IMR-90 (cell line): Measurements from ENCODE around the gene FAM217A. TPM values are rescaled to one million over a fixed set of nuclear protein-coding genes. Genes with fewer than 3 reads are reported as not detected.

ENCODE experiments used
- ATAC-seq: fragments of 200-7000 bp; cut with Tn5 transposase; 2 replicates; pipeline ENCODE4 v1.9.1; 2020; ENCODE audit warnings: low read depth, mild to moderate bottlenecking, moderate library complexity
- BruUV-seq: library from RNA; stranded (reverse); fragments of 400-500 nt; replicated peaks from 2 replicates; lab custom pipeline; 2021; lab: Mats Ljungman, UMichigan
- CTCF ChIA-PET: fragments of 300-600 bp; formaldehyde crosslinking; extraction: SDS; loops from one replicate; lab custom pipeline; 2021; ENCODE audit warnings: antibody characterized with exemption; lab: Yijun Ruan, JAX
- POLR2A ChIA-PET: fragments of 300-600 bp; sonication (Branson Sonifier 250); formaldehyde crosslinking; loops from one replicate; lab custom pipeline; 2022; ENCODE audit warnings: antibody characterized with exemption; ENCODE audit not compliant: unreplicated experiment; lab: Charles Lee
- DNase-seq: peaks from one replicate; pipeline ENCODE4 v3.0.0; 2013
- H2AFZ ChIP-seq: replicated peaks from 2 replicates; pipeline ENCODE3; 2013; ENCODE audit warnings: low read length, mild to moderate bottlenecking; ENCODE audit not compliant: poor library complexity
- H2AK5ac ChIP-seq: 2 replicates; pipeline ENCODE4 v1.6.1; 2013; ENCODE audit warnings: low read depth, low read length, inconsistent platforms
- H2AK9ac ChIP-seq: replicated peaks from 2 replicates; pipeline ENCODE3; 2013; ENCODE audit warnings: mild to moderate bottlenecking, low read depth, low read length, moderate library complexity; ENCODE audit not compliant: poor library complexity
- H2BK120ac ChIP-seq: 2 replicates; pipeline ENCODE4 v1.6.1; 2013; ENCODE audit warnings: low read depth, low read length, inconsistent platforms
- H2BK15ac ChIP-seq: 3 replicates; pipeline ENCODE4 v1.6.1; 2013; ENCODE audit warnings: low read depth, low read length, inconsistent platforms
- H2BK20ac ChIP-seq: 2 replicates; pipeline ENCODE4 v1.6.1; 2013; ENCODE audit warnings: low read depth, mild to moderate bottlenecking, inconsistent platforms, low read length, moderate library complexity
- H2BK5ac ChIP-seq: 2 replicates; pipeline ENCODE4 v1.6.1; 2013; ENCODE audit warnings: mild to moderate bottlenecking, low read depth, low read length, inconsistent platforms; ENCODE audit not compliant: poor library complexity, severe bottlenecking
- H3K14ac ChIP-seq: replicated peaks from 2 replicates; pipeline ENCODE4 v1.6.1; 2013; ENCODE audit warnings: low read depth, low read length, inconsistent platforms
- H3K18ac ChIP-seq: 2 replicates; pipeline ENCODE4 v1.6.1; 2013; ENCODE audit warnings: low read depth, low read length, control low read depth
- H3K23ac ChIP-seq: 2 replicates; pipeline ENCODE4 v1.6.1; 2013; ENCODE audit warnings: low read depth, low read length, inconsistent platforms
- H3K27ac ChIP-seq: 2 replicates; pipeline ENCODE4 v1.5.1; 2013; ENCODE audit warnings: mild to moderate bottlenecking, control low read depth, low read length; ENCODE audit not compliant: insufficient read depth
- H3K27me3 ChIP-seq: 2 replicates; pipeline ENCODE4 v1.6.1; 2013; ENCODE audit warnings: low read length; ENCODE audit not compliant: control insufficient read depth, insufficient read depth
- H3K36me3 ChIP-seq: 2 replicates; pipeline ENCODE4 v1.6.1; 2013; ENCODE audit warnings: low read length, mixed read lengths; ENCODE audit not compliant: control insufficient read depth, insufficient read depth
- H3K4ac ChIP-seq: 2 replicates; pipeline ENCODE4 v1.6.1; 2013; ENCODE audit warnings: low read depth, low read length, inconsistent platforms
- H3K4me1 ChIP-seq: 2 replicates; pipeline ENCODE4 v1.6.1; 2013; ENCODE audit warnings: low read length, mixed read lengths; ENCODE audit not compliant: control insufficient read depth, insufficient read depth
- H3K4me2 ChIP-seq: 2 replicates; pipeline ENCODE4 v1.6.1; 2013; ENCODE audit warnings: low read depth, mild to moderate bottlenecking, control low read depth, low read length, moderate library complexity
- H3K4me3 ChIP-seq: 2 replicates; pipeline ENCODE4 v1.5.1; 2013; ENCODE audit warnings: low read depth, mild to moderate bottlenecking, control low read depth, low read length, moderate library complexity; ENCODE audit not compliant: insufficient read depth
- H3K56ac ChIP-seq: 2 replicates; pipeline ENCODE4 v1.6.1; 2013; ENCODE audit warnings: low read length, inconsistent platforms; ENCODE audit not compliant: insufficient read depth; ENCODE audit errors: extremely low read depth
- H3K79me1 ChIP-seq, 2 experiments: 2 replicates each; pipeline ENCODE4 v1.6.1; 2013; ENCODE audit warnings: low read length in 2 of 2, inconsistent platforms in 1 of 2, low read depth in 1 of 2
- H3K9ac ChIP-seq: 2 replicates; pipeline ENCODE4 v1.6.1; 2013; ENCODE audit warnings: low read depth, low read length, control low read depth
- H3K9me1 ChIP-seq: 2 replicates; pipeline ENCODE4 v1.6.1; 2013; ENCODE audit warnings: low read length, inconsistent platforms; ENCODE audit not compliant: insufficient read depth
- H3K9me3 ChIP-seq: 2 replicates; pipeline ENCODE4 v1.6.1; 2013; ENCODE audit warnings: low read length; ENCODE audit not compliant: control insufficient read depth, insufficient read depth
- H4K20me1 ChIP-seq: 2 replicates; pipeline ENCODE4 v1.6.1; 2013; ENCODE audit warnings: low read length, inconsistent platforms; ENCODE audit not compliant: insufficient read depth
- H4K5ac ChIP-seq: 2 replicates; pipeline ENCODE4 v1.6.1; 2013; ENCODE audit warnings: mild to moderate bottlenecking, low read depth, low read length, control low read depth
- H4K8ac ChIP-seq, 2 experiments: 2 replicates each; pipeline ENCODE4 v1.6.1; 2013; ENCODE audit warnings: low read depth in 2 of 2, low read length in 2 of 2, control low read depth in 1 of 2, inconsistent platforms in 1 of 2
- H4K91ac ChIP-seq: 2 replicates; pipeline ENCODE4 v1.6.1; 2013; ENCODE audit warnings: low read depth, low read length, inconsistent platforms; ENCODE audit not compliant: insufficient read depth
- BHLHE40 ChIP-seq: fragments of 150-350 bp; IDR thresholded peaks from 2 replicates; pipeline ENCODE4 v1.6.1; 2016; ENCODE audit warnings: mild to moderate bottlenecking, low read depth, low read length
- CEBPB ChIP-seq: IDR thresholded peaks from 2 replicates; pipeline ENCODE4 v1.6.1; 2012; ENCODE audit warnings: low read depth, low read length, improper control_type of control experiment
- CHD1 ChIP-seq: IDR thresholded peaks from 2 replicates; pipeline ENCODE4 v1.6.1; 2012; ENCODE audit warnings: low read depth, low read length, improper control_type of control experiment
- FOS ChIP-seq: fragments of 150-350 bp; IDR thresholded peaks from 2 replicates; pipeline ENCODE4 v1.6.1; 2016; ENCODE audit warnings: low read depth, low read length
- MAFK ChIP-seq: IDR thresholded peaks from 2 replicates; pipeline ENCODE4 v1.6.1; 2012; ENCODE audit warnings: low read depth, low read length, improper control_type of control experiment
- MAZ ChIP-seq: IDR thresholded peaks from 2 replicates; pipeline ENCODE4 v1.6.1; 2012; ENCODE audit warnings: low read depth, mild to moderate bottlenecking, low read length, improper control_type of control experiment, moderate library complexity, borderline replicate concordance
- MXI1 ChIP-seq: IDR thresholded peaks from 2 replicates; pipeline ENCODE4 v1.6.1; 2012; ENCODE audit warnings: low read depth, mild to moderate bottlenecking, low read length, moderate library complexity, borderline replicate concordance
- NFE2L2 ChIP-seq: fragments of 150-350 bp; IDR thresholded peaks from 2 replicates; pipeline ENCODE4 v1.6.1; 2016; ENCODE audit warnings: low read depth, mild to moderate bottlenecking, low read length
- POLR2A ChIP-seq: IDR thresholded peaks from 2 replicates; pipeline ENCODE4 v1.6.1; 2012; ENCODE audit warnings: mild to moderate bottlenecking, low read depth, low read length
- RAD21 ChIP-seq: IDR thresholded peaks from 2 replicates; pipeline ENCODE4 v1.6.1; 2012; ENCODE audit warnings: low read length, improper control_type of control experiment
- RCOR1 ChIP-seq: IDR thresholded peaks from 2 replicates; pipeline ENCODE4 v1.6.1; 2012; ENCODE audit warnings: mild to moderate bottlenecking, low read length, improper control_type of control experiment; ENCODE audit not compliant: insufficient replicate concordance
- RFX5 ChIP-seq: IDR thresholded peaks from 2 replicates; pipeline ENCODE4 v1.8.0; 2012; ENCODE audit warnings: low read depth, mild to moderate bottlenecking, low read length, moderate library complexity
- SMC3 ChIP-seq: fragments of 150-350 bp; IDR thresholded peaks from 2 replicates; pipeline ENCODE4 v1.6.1; 2016; ENCODE audit warnings: low read depth, mild to moderate bottlenecking, antibody characterized with exemption, low read length, moderate library complexity
- WGBS, 2 experiments: methylation state at CpG; one replicate each; pipeline versions ENCODE4 v1.1.5 to v1.1.7; 2013; ENCODE audit warnings: missing lambda C conversion rate in 2 of 2; ENCODE audit not compliant: insufficient read length in 1 of 2; ENCODE audit errors: extremely low coverage in 2 of 2; 5-methylcytosine and 5-hydroxymethylcytosine counted together
- dilution Hi-C: fragments of 300-500 bp; cut with HindIII; formaldehyde crosslinking; loops from one replicate; pipeline ENCODE4 v1.14.3; 2018; ENCODE audit warnings: low sequenced_read_pairs; ENCODE audit not compliant: unreplicated experiment
- in situ Hi-C: fragments of 300-500 bp; cut with MboI; formaldehyde crosslinking; loops from 3 replicates; pipeline ENCODE4 v1.14.3; 2019; ENCODE audit warnings: low sequenced_read_pairs, inconsistent platforms, mixed read lengths
- intact Hi-C: fragments of 100-400 bp; cut with micrococcal nuclease; formaldehyde crosslinking; loops from 2 replicates; pipeline ENCODE4 v1.10.0; 2022
- polyA plus RNA-seq, 3 experiments: library from polyadenylated mRNA; depleted of rRNA; stranded (reverse); fragments of >200 nt; gene quantifications; 2 replicates each; pipeline ENCODE4 v1.2.3, GENCODE V29; 2012; ENCODE audit warnings: low replicate concordance in 1 of 3
- total RNA-seq: library from RNA; depleted of rRNA; stranded (reverse); fragments of >200 nt; gene quantifications from 2 replicates; pipeline ENCODE4 v1.2.3, GENCODE V29; 2012
- TF ChIP-seq, protein P1 (sequence below): fragments of 150-350 bp; IDR thresholded peaks from 2 replicates; pipeline ENCODE4 v1.6.1; 2017; ENCODE audit warnings: mild to moderate bottlenecking, antibody characterized with exemption, low read length, low read depth
- TF ChIP-seq, protein P2 (sequence below): conservative IDR thresholded peaks from 2 replicates; pipeline ENCODE4 v1.5.1; 2012; ENCODE audit warnings: mild to moderate bottlenecking, low read depth, low read length, improper control_type of control experiment
- TF ChIP-seq, protein P3 (sequence below): fragments of 150-350 bp; IDR thresholded peaks from 2 replicates; pipeline ENCODE4 v1.6.1; 2016; ENCODE audit warnings: low read depth, mild to moderate bottlenecking, low read length, moderate library complexity, borderline replicate concordance

The FAM217A gene
- total and polyA plus RNA-seq, 2 of the 4 experiments (the other 2 are of a cell fraction), result not detected

GRCh38 chr6:4088704-4089103, 9.8 kb upstream of the FAM217A start:
- Histone ChIP-seq H3K9me1 (0 out of 2 replicates have a peak, but pooled peaks cover 4% of the 10 kb centered on the region), H2BK20ac (no peak overlapping the region), H3K36me3 (no peaks in the 10 kb centered on the region), H3K18ac (no peak overlapping the region), H3K9me3 (no peaks in the 10 kb centered on the region), H2AK5ac (no peak overlapping the region), H3K27ac (no peak overlapping the region), H3K9ac (no peak overlapping the region), H2AFZ (no peak overlapping the region), H3K4ac (no peak overlapping the region), H3K79me1 (no peaks in the 10 kb centered on the region), H3K4me3 (no peak overlapping the region), H2BK120ac (no peak overlapping the region), H2AK9ac (no peak overlapping the region), H4K8ac (no peak overlapping the region), H3K4me1 (peaks cover 4% of the 10 kb centered on the region; the same call in 1 of the 2 replicates), H3K27me3 (no peaks in the 10 kb centered on the region; the same call in 1 of the 2 replicates), H3K23ac (no peak overlapping the region), H2BK15ac (no peak overlapping the region), H3K4me2 (no peak overlapping the region), H3K14ac (no peak overlapping the region), H3K56ac (no peak overlapping the region), H4K91ac (no peak overlapping the region), H4K5ac (no peak overlapping the region), H4K20me1 (no peaks in the 10 kb centered on the region), H2BK5ac (no peak overlapping the region)
- dilution Hi-C loops (no loop called here), intact Hi-C loops (no loop called here), in situ Hi-C loops (no loop called here)
- ChIA-PET CTCF (interaction anchor here (1.2 kb wide), 1 partner anchor 14 kb away, joined by 5 read pairs; no protein-coding TSS in a partner anchor), POLR2A (no interaction called here)
- TF ChIP-seq RCOR1 (no peak), MXI1 (no peak), BHLHE40 (no peak), CEBPB (no peak), CHD1 (no peak), MAFK (no peak), RFX5 (no peak), SMC3 (no peak), POLR2A (no peak), NFE2L2 (no peak), MAZ (no peak), RAD21 (no peak), FOS (no peak)
- TF ChIP-seq, protein P1, sequence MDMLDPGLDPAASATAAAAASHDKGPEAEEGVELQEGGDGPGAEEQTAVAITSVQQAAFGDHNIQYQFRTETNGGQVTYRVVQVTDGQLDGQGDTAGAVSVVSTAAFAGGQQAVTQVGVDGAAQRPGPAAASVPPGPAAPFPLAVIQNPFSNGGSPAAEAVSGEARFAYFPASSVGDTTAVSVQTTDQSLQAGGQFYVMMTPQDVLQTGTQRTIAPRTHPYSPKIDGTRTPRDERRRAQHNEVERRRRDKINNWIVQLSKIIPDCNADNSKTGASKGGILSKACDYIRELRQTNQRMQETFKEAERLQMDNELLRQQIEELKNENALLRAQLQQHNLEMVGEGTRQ, result no peak
- TF ChIP-seq, protein P2, sequence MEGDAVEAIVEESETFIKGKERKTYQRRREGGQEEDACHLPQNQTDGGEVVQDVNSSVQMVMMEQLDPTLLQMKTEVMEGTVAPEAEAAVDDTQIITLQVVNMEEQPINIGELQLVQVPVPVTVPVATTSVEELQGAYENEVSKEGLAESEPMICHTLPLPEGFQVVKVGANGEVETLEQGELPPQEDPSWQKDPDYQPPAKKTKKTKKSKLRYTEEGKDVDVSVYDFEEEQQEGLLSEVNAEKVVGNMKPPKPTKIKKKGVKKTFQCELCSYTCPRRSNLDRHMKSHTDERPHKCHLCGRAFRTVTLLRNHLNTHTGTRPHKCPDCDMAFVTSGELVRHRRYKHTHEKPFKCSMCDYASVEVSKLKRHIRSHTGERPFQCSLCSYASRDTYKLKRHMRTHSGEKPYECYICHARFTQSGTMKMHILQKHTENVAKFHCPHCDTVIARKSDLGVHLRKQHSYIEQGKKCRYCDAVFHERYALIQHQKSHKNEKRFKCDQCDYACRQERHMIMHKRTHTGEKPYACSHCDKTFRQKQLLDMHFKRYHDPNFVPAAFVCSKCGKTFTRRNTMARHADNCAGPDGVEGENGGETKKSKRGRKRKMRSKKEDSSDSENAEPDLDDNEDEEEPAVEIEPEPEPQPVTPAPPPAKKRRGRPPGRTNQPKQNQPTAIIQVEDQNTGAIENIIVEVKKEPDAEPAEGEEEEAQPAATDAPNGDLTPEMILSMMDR, result no peak
- TF ChIP-seq, protein P3, sequence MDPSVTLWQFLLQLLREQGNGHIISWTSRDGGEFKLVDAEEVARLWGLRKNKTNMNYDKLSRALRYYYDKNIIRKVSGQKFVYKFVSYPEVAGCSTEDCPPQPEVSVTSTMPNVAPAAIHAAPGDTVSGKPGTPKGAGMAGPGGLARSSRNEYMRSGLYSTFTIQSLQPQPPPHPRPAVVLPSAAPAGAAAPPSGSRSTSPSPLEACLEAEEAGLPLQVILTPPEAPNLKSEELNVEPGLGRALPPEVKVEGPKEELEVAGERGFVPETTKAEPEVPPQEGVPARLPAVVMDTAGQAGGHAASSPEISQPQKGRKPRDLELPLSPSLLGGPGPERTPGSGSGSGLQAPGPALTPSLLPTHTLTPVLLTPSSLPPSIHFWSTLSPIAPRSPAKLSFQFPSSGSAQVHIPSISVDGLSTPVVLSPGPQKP, result no peak
- 100% methylated on average over 6 of the region's 7 CpGs; no CpG with 5 or more reads in 1 of the 2 experiments for WGBS, 2 experiments
- BruUV-seq, result no TSS peak
- ATAC-seq (no peak), DNase-seq (no peak)
